Mesendoderm (in vitro differentiated cells): ENCODE results near the gene IGFALS.

Experiments used
- DNase-seq: peaks from one replicate; pipeline ENCODE4 v3.0.0; 2013
- H2AK5ac ChIP-seq: 2 replicates; pipeline ENCODE4 v1.6.1; 2013; ENCODE audit warnings: low read length, inconsistent platforms
- H2BK120ac ChIP-seq: 2 replicates; pipeline ENCODE4 v1.6.1; 2013; ENCODE audit warnings: low read depth, mild to moderate bottlenecking, low read length, moderate library complexity, mixed read lengths
- H2BK15ac ChIP-seq: replicated peaks from 2 replicates; pipeline ENCODE4 v1.6.1; 2013; ENCODE audit warnings: low read depth, mild to moderate bottlenecking, moderate library complexity
- H2BK5ac ChIP-seq: 2 replicates; pipeline ENCODE4 v1.6.1; 2013; ENCODE audit warnings: low read length, inconsistent platforms
- H3K18ac ChIP-seq: 2 replicates; pipeline ENCODE4 v1.6.1; 2013; ENCODE audit warnings: mild to moderate bottlenecking, low read length, mixed read lengths
- H3K23ac ChIP-seq: one replicate; pipeline ENCODE4 v1.6.1; 2013; ENCODE audit warnings: low read length
- H3K27ac ChIP-seq: 2 replicates; pipeline ENCODE4 v1.5.1; 2013; ENCODE audit warnings: low read depth, mild to moderate bottlenecking, inconsistent platforms, low read length, moderate library complexity
- H3K27me3 ChIP-seq: 2 replicates; pipeline ENCODE4 v1.6.1; 2013; ENCODE audit warnings: low read length, control low read depth, mild to moderate bottlenecking, inconsistent platforms; ENCODE audit not compliant: insufficient read depth, poor library complexity
- H3K36me3 ChIP-seq: 2 replicates; pipeline ENCODE4 v1.6.1; 2013; ENCODE audit warnings: low read length, inconsistent platforms; ENCODE audit not compliant: control insufficient read depth, insufficient read depth
- H3K4ac ChIP-seq: one replicate; pipeline ENCODE4 v1.6.1; 2013; ENCODE audit warnings: low read depth, mild to moderate bottlenecking, low read length, moderate library complexity
- H3K4me1 ChIP-seq: 2 replicates; pipeline ENCODE4 v1.6.1; 2013; ENCODE audit warnings: low read depth, low read length, inconsistent platforms; ENCODE audit not compliant: control insufficient read depth
- H3K4me2 ChIP-seq: 2 replicates; pipeline ENCODE4 v1.6.1; 2013; ENCODE audit warnings: low read length
- H3K4me3 ChIP-seq: 2 replicates; pipeline ENCODE4 v1.5.1; 2013; ENCODE audit warnings: mild to moderate bottlenecking, low read length
- H3K56ac ChIP-seq: one replicate; pipeline ENCODE4 v1.6.1; 2013; ENCODE audit warnings: low read length
- H3K79me1 ChIP-seq: 2 replicates; pipeline ENCODE4 v1.6.1; 2013; ENCODE audit warnings: low read length, inconsistent platforms
- H3K79me2 ChIP-seq: 2 replicates; pipeline ENCODE4 v1.6.1; 2013; ENCODE audit warnings: mild to moderate bottlenecking, low read length; ENCODE audit not compliant: control insufficient read depth, insufficient read depth
- H3K9ac ChIP-seq: 2 replicates; pipeline ENCODE4 v1.6.1; 2013; ENCODE audit warnings: low read length, inconsistent platforms
- H4K5ac ChIP-seq: one replicate; pipeline ENCODE4 v1.6.1; 2013; ENCODE audit warnings: low read length
- H4K8ac ChIP-seq: one replicate; pipeline ENCODE4 v1.6.1; 2013; ENCODE audit warnings: low read depth, mild to moderate bottlenecking, control low read depth, low read length, moderate library complexity
- WGBS: extraction: QIAGEN DNeasy Blood & Tissue Kit; methylation state at CpG from one replicate; pipeline ENCODE4 v1.1.7; 2013; ENCODE audit warnings: low lambda C conversion rate, missing lambda C conversion rate; ENCODE audit not compliant: insufficient coverage; ENCODE audit errors: extremely low coverage; 5-methylcytosine and 5-hydroxymethylcytosine counted together

The IGFALS gene

DNA sequence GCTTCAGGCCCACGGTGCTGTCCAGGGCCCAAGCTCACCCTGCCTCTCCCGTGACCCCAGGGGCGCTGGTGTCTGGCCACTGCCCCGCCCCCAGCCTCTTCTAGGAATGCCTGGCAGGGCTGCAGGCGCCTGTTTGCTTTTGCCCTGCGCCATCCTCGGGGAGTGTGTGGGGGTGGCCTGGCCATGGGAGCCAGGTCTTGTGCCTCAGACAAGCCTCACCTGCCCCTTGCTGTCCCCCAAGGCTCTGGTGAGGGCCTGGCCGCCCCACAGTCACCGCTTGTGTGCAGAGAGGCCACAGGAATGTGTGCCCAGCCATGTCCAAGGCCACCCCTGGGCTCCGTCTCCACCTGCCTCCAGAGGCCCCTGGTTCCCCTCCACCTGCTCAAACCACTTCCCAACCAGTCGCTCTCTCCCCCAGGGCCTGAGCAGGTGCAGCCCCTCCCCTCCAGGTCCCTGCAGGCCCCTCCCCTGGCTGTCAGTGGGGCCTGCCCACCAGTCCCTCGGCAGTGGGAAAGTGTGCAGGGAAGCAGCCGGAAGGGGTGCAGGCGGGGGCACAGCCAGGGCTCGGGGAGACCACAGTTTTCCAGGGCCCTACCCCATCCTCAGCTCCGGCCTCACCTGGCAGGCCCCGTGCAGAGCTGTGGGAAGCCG lies 841 bp upstream of the IGFALS start:
- no peaks in the 10 kb centered on the region for H3K4me1 ChIP-seq
- H3K79me1 ChIP-seq: no peaks in the 10 kb centered on the region
- no peak overlapping the region for H3K23ac ChIP-seq
- H2BK5ac ChIP-seq: no peak overlapping the region
- no peaks in the 10 kb centered on the region for H3K79me2 ChIP-seq
- H3K27ac ChIP-seq: no peak overlapping the region
- H4K8ac ChIP-seq: no peak overlapping the region
- H3K27me3 ChIP-seq: no peaks in the 10 kb centered on the region
- H3K4me3 ChIP-seq: no peak overlapping the region
- no peak overlapping the region for H3K56ac ChIP-seq
- H3K9ac ChIP-seq: no peak overlapping the region
- H2AK5ac ChIP-seq: no peak overlapping the region
- H4K5ac ChIP-seq: no peak overlapping the region
- no peak overlapping the region for H2BK120ac ChIP-seq
- no peak for DNase-seq
- no CpG with 5 or more reads among the region's 18 CpGs for WGBS
- H3K4ac ChIP-seq: no peak overlapping the region
- no peak overlapping the region for H3K4me2 ChIP-seq
- no peak overlapping the region for H3K18ac ChIP-seq
- H3K36me3 ChIP-seq: no peaks in the 10 kb centered on the region
- no peak overlapping the region for H2BK15ac ChIP-seq

DNA sequence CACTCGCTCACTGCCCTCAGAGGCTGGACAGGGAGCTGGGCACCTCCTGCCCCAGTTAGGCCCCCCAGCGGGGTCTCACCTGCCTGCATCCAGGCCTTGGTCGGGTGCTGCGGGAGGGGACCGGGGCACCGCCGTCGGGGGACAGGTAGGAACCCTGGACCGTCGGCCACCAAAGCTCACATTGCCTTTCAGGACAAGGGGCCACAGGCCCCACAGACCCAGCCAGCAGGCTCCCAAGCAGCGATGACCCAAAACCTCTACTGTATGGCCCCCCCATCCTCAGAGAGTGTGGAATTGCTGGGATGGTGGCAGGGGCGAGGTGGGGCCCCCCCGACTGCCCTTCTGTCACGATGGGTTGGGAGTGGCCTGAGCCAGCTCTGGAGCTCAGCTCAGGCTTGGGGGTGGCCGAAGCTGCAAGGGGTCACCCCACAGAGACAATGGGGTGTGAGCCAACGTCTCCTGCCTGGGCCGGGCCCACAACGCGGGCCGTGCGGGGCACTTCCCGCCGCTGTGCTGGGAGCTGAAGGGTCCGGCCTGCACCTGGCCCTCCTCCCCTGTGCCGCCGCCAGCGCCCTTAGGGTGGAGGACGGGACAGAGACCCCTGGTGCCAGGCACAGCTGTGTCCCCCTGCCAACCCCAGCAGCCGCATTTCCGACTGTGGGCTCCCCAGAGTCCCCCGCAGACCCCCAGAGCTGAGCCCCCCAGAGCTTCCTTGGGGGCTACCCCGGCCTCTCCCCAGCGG lies 498 bp downstream of the IGFALS start:
- H3K9ac ChIP-seq: no peak overlapping the region

DNA sequence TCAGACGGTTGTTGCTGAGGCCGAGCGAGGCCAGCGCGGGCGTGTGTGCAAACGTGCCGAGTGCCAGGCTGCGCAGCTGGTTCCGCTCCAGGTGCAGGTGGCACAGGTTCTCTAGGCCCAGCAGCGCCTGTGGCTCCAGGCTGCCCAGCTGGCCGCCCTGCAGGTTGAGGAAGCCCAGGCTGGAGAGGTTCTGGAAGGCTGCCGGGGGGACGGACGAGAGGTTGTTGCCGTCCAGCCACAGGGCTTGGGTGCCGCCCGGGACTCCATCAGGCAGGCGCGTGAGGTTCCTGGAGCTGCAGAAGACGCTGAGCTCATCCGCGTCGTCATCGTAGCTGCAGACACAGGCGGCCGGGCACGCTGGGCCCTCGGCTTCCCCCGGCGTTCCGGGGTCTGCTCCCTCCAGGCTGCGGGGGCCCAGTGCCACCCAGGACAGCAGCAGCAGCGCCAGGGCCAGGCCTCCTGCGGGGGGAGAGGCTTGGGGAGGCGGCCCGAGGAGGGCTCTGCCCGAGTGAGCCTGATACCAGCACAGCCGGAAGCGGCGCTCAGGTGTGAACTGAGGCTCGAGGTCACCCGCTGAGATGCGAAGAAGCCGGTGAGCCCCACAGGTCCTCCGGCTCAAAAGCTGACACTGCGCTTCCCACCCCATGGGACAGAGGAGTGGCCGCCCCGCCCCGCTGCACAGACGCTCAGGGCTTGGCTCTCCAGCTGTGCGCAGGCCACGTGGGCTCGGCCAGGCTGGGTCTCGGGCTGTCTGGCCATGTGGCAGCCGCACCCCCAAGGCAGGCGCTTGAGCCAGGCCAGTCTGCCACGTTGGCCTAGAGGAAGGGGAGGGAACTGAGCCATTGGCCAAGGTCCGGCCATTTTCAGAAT lies 1.3 kb downstream of the IGFALS start:
- Histone ChIP-seq H3K23ac (no peak overlapping the region), H3K4me1 (no peaks in the 10 kb centered on the region), H2BK15ac (no peak overlapping the region), H3K4me2 (no peak overlapping the region), H3K56ac (no peak overlapping the region), H3K79me1 (peaks cover 2% of the 10 kb centered on the region), H3K27me3 (no peaks in the 10 kb centered on the region), H2AK5ac (no peak overlapping the region), H3K36me3 (no peaks in the 10 kb centered on the region), H3K27ac (no peak overlapping the region), H3K18ac (no peak overlapping the region), H2BK120ac (no peak overlapping the region), H3K79me2 (no peaks in the 10 kb centered on the region), H3K4me3 (no peak overlapping the region), H4K5ac (no peak overlapping the region), H4K8ac (no peak overlapping the region), H3K4ac (no peak overlapping the region), H2BK5ac (no peak overlapping the region), H3K9ac (no peak overlapping the region)
- DNase-seq: no peak
- WGBS: no CpG with 5 or more reads among the region's 59 CpGs

More for the DNA sequence above, 498 bp downstream of the IGFALS start:
- no peak overlapping the region for H3K56ac ChIP-seq
- no peak overlapping the region for H3K4me2 ChIP-seq
- H3K4ac ChIP-seq: no peak overlapping the region
- H3K27ac ChIP-seq: no peak overlapping the region
- H4K5ac ChIP-seq: no peak overlapping the region
- no CpG with 5 or more reads among the region's 33 CpGs for WGBS
- no peaks in the 10 kb centered on the region for H3K79me2 ChIP-seq
- H2BK5ac ChIP-seq: no peak overlapping the region
- no peak overlapping the region for H2BK120ac ChIP-seq
- no peak overlapping the region for H4K8ac ChIP-seq
- H3K18ac ChIP-seq: no peak overlapping the region
- no peaks in the 10 kb centered on the region for H3K36me3 ChIP-seq
- no peak for DNase-seq
- no peaks in the 10 kb centered on the region for H3K27me3 ChIP-seq
- H3K4me1 ChIP-seq: no peaks in the 10 kb centered on the region
- no peak overlapping the region for H2BK15ac ChIP-seq
- no peak overlapping the region for H3K23ac ChIP-seq
- H2AK5ac ChIP-seq: no peak overlapping the region
- H3K4me3 ChIP-seq: no peak overlapping the region
- H3K79me1 ChIP-seq: no peaks in the 10 kb centered on the region

DNA sequence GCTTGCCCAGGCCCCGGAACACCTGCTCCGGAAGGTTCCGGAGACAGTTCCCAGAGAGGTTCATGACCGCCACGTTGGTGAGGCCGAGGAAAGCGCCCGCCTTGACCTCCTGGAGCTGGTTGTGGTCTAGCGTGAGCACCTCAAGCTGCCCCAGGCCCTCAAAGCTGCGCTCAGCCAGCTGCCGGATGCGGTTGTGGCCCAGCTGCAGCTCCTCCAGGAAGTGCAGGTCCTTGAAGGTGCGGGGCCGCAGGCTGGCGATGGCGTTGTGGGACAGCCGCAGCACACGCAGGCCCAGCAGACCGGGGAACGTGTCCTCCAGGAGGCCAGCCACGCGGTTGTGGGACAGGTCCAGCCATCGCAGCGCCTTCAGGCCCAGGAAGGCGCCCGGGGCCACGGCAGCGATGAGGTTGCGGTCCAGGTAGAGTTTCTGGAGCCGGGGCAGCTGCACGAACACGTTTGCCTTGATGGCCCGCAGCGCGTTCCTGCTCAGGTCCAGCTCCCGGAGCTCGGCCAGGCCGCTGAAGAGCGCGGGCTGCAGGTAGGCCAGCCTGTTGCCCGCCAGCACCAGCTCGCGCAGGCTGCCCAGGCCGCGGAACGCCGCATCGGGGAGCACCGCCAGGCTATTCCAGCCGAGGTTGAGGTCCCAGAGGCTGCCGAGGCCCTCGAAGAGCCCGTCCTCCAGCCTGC lies 2.1 kb downstream of the IGFALS start:
- no peak overlapping the region for H3K4me2 ChIP-seq
- H2AK5ac ChIP-seq: no peak overlapping the region
- H3K36me3 ChIP-seq: peaks cover 2% of the 10 kb centered on the region
- no peak overlapping the region for H3K23ac ChIP-seq
- H4K8ac ChIP-seq: no peak overlapping the region
- H3K79me2 ChIP-seq: peaks cover 3% of the 10 kb centered on the region
- H3K18ac ChIP-seq: no peak overlapping the region
- peaks cover 4% of the 10 kb centered on the region for H3K79me1 ChIP-seq
- H4K5ac ChIP-seq: no peak overlapping the region
- H2BK120ac ChIP-seq: no peak overlapping the region
- no peak overlapping the region for H2BK5ac ChIP-seq
- H3K27ac ChIP-seq: no peak overlapping the region
- H2BK15ac ChIP-seq: no peak overlapping the region
- H3K4me1 ChIP-seq: no peaks in the 10 kb centered on the region
- H3K4me3 ChIP-seq: no peak overlapping the region
- no peak for DNase-seq
- no peak overlapping the region for H3K9ac ChIP-seq
- no peak overlapping the region for H3K4ac ChIP-seq
- H3K27me3 ChIP-seq: no peaks in the 10 kb centered on the region
- no peak overlapping the region for H3K56ac ChIP-seq
- no CpG with 5 or more reads among the region's 53 CpGs for WGBS

DNA sequence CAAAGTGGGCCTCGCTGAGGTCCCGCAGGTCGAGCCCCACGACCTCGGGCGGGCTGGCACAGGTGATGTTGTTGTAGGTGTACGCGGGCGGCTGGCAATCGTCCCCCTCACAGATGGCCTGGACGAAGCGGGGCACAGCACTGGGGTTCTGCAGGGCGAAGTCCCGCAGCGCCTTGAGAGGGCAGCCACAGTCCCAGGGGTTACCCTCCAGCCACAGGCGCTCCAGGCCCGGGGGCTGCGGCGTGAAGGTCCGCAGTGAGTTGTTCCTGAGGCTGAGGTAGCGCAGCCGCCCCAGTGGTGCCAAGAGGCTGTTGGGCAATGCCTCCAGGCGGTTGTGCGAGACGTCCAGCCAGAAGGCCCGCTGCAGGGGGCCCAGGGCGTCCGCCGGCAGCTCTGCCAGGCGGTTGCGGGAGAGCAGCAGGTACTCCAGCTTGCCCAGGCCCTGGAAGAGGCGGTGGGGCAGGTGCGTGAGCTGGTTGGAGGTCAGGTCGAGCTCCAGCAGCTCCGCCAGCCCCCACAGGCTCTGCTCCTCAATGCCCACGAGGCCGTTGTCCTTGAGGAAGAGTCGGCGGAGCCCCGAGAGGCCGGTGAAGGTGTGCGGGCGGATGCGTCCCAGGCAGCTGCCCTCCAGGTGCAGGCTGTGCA lies 2.8 kb downstream of the IGFALS start:
- Histone ChIP-seq H3K18ac (no peak overlapping the region), H3K27me3 (no peaks in the 10 kb centered on the region), H3K4ac (no peak overlapping the region), H2BK120ac (no peak overlapping the region), H3K79me2 (peaks cover 5% of the 10 kb centered on the region), H4K8ac (no peak overlapping the region), H2BK5ac (no peak overlapping the region), H2BK15ac (no peak overlapping the region), H2AK5ac (no peak overlapping the region), H3K27ac (no peak overlapping the region), H3K36me3 (peaks cover 2% of the 10 kb centered on the region), H4K5ac (no peak overlapping the region), H3K56ac (no peak overlapping the region), H3K4me2 (no peak overlapping the region), H3K23ac (no peak overlapping the region), H3K79me1 (peaks cover 6% of the 10 kb centered on the region), H3K4me1 (no peaks in the 10 kb centered on the region), H3K4me3 (no peak overlapping the region), H3K9ac (no peak overlapping the region)
- no CpG with 5 or more reads among the region's 44 CpGs for WGBS
- no peak for DNase-seq
